Dermis blood vessel endothelial cell (primary cell): ENCODE results near the gene SIX3. TPM values are rescaled to one million over a fixed set of nuclear protein-coding genes. Genes with fewer than 3 reads are reported as not detected.

Experiments
- DNase-seq: peaks from one replicate; pipeline ENCODE4 v3.0.0; 2010
- total RNA-seq: library from RNA; depleted of rRNA; stranded (reverse); fragments of >200 nt; gene quantifications from 2 replicates; pipeline ENCODE4 v1.2.3, GENCODE V29; 2014

Gene SIX3
- not detected in 2 replicates for total RNA-seq

- peak; percentile 53 for DNase-seq
Measured at GRCh38 chr2:44941551-44942234, at the start of gene SIX3. TSS of gene SIX3 (plus strand) at chr2:44941702. CDS start at chr2:44942105, 403 bp downstream.

- no peak for DNase-seq
Measured at GRCh38 chr2:44894058-44894457, 47.4 kb upstream of the SIX3 start.

- no peak for DNase-seq
Measured at GRCh38 chr2:44895061-44895460, 46.4 kb upstream of the SIX3 start.

GRCh38 chr2:44897406-44897805, 44.1 kb upstream of the SIX3 start:
- peak; percentile 3 for DNase-seq

- no peak for DNase-seq
Measured at GRCh38 chr2:44902217-44903137, 39.0 kb upstream of the SIX3 start.

- DNase-seq, result no peak
Measured at GRCh38 chr2:44904578-44904977, 36.9 kb upstream of the SIX3 start.

GRCh38 chr2:44906972-44907371, 34.5 kb upstream of the SIX3 start:
- no peak for DNase-seq

- no peak for DNase-seq
Measured at GRCh38 chr2:44909831-44910230, 31.7 kb upstream of the SIX3 start.

GRCh38 chr2:44912660-44913059, 28.8 kb upstream of the SIX3 start:
- DNase-seq, result no peak

GRCh38 chr2:44916291-44916690, 25.2 kb upstream of the SIX3 start:
- no peak for DNase-seq

- DNase-seq, result no peak
Measured at GRCh38 chr2:44918095-44918775, 23.3 kb upstream of the SIX3 start.

- DNase-seq, result no peak
Measured at GRCh38 chr2:44920751-44921150, 20.8 kb upstream of the SIX3 start.

GRCh38 chr2:44922776-44923175, 18.7 kb upstream of the SIX3 start:
- no peak for DNase-seq

- no peak for DNase-seq
Measured at GRCh38 chr2:44925561-44926136, 15.9 kb upstream of the SIX3 start.

GRCh38 chr2:44926957-44927356, 14.5 kb upstream of the SIX3 start:
- no peak for DNase-seq

- DNase-seq, result no peak
Measured at GRCh38 chr2:44927985-44928482, 13.5 kb upstream of the SIX3 start.

- no peak for DNase-seq
Measured at GRCh38 chr2:44928483-44929158, 12.9 kb upstream of the SIX3 start.

- no peak for DNase-seq
Measured at GRCh38 chr2:44929159-44929734, 12.3 kb upstream of the SIX3 start.

GRCh38 chr2:44929735-44930273, 11.7 kb upstream of the SIX3 start:
- DNase-seq, result no peak

- DNase-seq, result peak; percentile 17
Measured at GRCh38 chr2:44930274-44931197, 11.0 kb upstream of the SIX3 start.
